Activated B cell treated with CpG ODN at 0.5 μM for 24 hours (primary cell): Measurements from ENCODE around the gene RBM15B. TPM values are rescaled to one million over a fixed set of nuclear protein-coding genes. Genes with fewer than 3 reads are reported as not detected.

Experiments
- ATAC-seq: fragments of 200-7000 bp; cut with Tn5 transposase; one replicate; pipeline ENCODE4 v1.10.0; 2021; ENCODE audit warnings: low read depth, mild to moderate bottlenecking, moderate library complexity
- CTCF ChIA-PET: fragments of 350-600 bp; sonication (Branson Sonifier 250); formaldehyde crosslinking; loops from one replicate; lab custom pipeline; 2021; ENCODE audit warnings: antibody characterized with exemption; lab: Charles Lee
- POLR2A ChIA-PET: fragments of 350-600 bp; sonication (Branson Sonifier 250); formaldehyde crosslinking; loops from one replicate; lab custom pipeline; 2021; ENCODE audit warnings: antibody characterized with exemption; lab: Charles Lee
- DNase-seq: peaks from one replicate; pipeline ENCODE4 v3.0.0; 2022
- H3K27ac Mint-ChIP-seq: one replicate; pipeline ENCODE4 v1.8.0; 2020; ENCODE audit warnings: mixed read lengths
- H3K27me3 Mint-ChIP-seq: one replicate; pipeline ENCODE4 v1.8.0; 2021; ENCODE audit warnings: mixed read lengths
- H3K36me3 Mint-ChIP-seq: one replicate; pipeline ENCODE4 v1.8.0; 2021; ENCODE audit warnings: low read depth, mixed read lengths
- H3K4me1 Mint-ChIP-seq: one replicate; pipeline ENCODE4 v1.8.0; 2021; ENCODE audit warnings: mixed read lengths
- H3K4me3 Mint-ChIP-seq: one replicate; pipeline ENCODE4 v1.8.0; 2020; ENCODE audit warnings: mild to moderate bottlenecking, mixed read lengths
- H3K9me3 Mint-ChIP-seq: one replicate; pipeline ENCODE4 v1.8.0; 2020; ENCODE audit warnings: mixed read lengths
- intact Hi-C: fragments of 100-400 bp; cut with micrococcal nuclease; formaldehyde crosslinking; loops from one replicate; pipeline ENCODE4 v1.15.1; 2024
- total RNA-seq: library from RNA; stranded (reverse); gene quantifications from 2 replicates; pipeline ENCODE4 v1.2.3, GENCODE V29; 2022
- TF ChIP-seq, protein P1 (sequence below): fragments of 200-600 bp; IDR thresholded peaks from one replicate; pipeline ENCODE4 v1.8.0; 2022; ENCODE audit warnings: antibody characterized with exemption, mild to moderate bottlenecking

Gene RBM15B
- total RNA-seq, 1 donor from 2014 or later, result 28.9 TPM

DNA sequence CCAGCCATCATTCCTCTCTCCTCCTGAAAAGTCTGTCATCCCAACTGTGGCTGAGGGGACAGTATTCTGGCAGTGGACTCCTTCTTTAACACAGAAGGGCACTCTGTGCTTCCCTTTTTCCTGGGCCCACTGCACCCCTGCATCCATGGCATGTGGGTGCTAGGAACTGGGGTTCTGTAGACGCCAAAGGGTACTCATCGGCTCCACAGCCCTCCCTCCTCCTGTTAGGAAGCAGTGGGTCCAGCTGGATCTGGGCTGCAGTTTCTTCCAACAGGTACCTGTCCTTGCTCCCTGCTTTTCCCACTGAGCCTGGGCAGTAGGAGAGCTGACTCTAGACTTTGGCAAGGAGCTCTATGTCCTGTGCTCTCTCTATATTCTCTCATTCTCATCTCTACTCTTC, 12.4 kb upstream of the RBM15B start:
- intact Hi-C loops, result no loop called here
- ChIA-PET CTCF (interaction anchor here (1.5 kb wide), 1 partner anchor 763 kb away, joined by 5 read pairs; the partner anchor contains the start of gene MAPKAPK3), POLR2A (no interaction called here)
- peaks cover 7% of the 10 kb centered on the region for H3K4me1 Mint-ChIP-seq
- no peak overlapping the region for H3K4me3 Mint-ChIP-seq
- H3K9me3 Mint-ChIP-seq, result no peaks in the 10 kb centered on the region
- H3K27ac Mint-ChIP-seq, result no peak overlapping the region
- TF ChIP-seq, protein P1, sequence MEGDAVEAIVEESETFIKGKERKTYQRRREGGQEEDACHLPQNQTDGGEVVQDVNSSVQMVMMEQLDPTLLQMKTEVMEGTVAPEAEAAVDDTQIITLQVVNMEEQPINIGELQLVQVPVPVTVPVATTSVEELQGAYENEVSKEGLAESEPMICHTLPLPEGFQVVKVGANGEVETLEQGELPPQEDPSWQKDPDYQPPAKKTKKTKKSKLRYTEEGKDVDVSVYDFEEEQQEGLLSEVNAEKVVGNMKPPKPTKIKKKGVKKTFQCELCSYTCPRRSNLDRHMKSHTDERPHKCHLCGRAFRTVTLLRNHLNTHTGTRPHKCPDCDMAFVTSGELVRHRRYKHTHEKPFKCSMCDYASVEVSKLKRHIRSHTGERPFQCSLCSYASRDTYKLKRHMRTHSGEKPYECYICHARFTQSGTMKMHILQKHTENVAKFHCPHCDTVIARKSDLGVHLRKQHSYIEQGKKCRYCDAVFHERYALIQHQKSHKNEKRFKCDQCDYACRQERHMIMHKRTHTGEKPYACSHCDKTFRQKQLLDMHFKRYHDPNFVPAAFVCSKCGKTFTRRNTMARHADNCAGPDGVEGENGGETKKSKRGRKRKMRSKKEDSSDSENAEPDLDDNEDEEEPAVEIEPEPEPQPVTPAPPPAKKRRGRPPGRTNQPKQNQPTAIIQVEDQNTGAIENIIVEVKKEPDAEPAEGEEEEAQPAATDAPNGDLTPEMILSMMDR, result no peak
- no peaks in the 10 kb centered on the region for H3K36me3 Mint-ChIP-seq
- peak; percentile 3 for DNase-seq
- H3K27me3 Mint-ChIP-seq, result peaks cover 20% of the 10 kb centered on the region
- ATAC-seq, result no peak

DNA sequence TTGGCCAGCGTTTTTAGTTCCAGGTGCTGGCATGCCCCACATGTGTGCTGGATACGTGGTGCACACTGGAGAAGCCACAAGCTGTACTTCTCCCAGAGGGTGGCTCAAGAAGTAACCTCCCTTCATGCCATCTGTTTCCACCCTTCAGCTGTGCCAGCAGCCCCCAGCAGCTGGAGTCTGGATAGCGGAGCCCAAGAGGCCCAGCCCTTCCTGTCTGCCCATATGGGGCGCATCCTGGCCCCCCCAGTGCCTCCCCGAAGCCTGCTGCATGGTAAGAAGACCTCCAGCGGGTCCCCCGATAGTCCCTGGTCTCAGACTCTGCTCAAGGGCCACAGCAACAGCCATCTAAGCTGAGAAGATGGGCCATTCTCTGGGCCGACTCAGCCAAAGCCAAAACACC, 11.8 kb upstream of the RBM15B start:
- DNase-seq (peak; percentile 9), ATAC-seq (no peak)
- Mint-ChIP-seq H3K27ac (no peak overlapping the region), H3K4me1 (peaks cover 11% of the 10 kb centered on the region), H3K36me3 (no peaks in the 10 kb centered on the region), H3K4me3 (no peak overlapping the region), H3K9me3 (no peaks in the 10 kb centered on the region), H3K27me3 (peaks cover 19% of the 10 kb centered on the region)
- ChIA-PET CTCF (no interaction called here), POLR2A (no interaction called here)
- TF ChIP-seq, protein P1, result no peak
- intact Hi-C loops, result no loop called here

DNA sequence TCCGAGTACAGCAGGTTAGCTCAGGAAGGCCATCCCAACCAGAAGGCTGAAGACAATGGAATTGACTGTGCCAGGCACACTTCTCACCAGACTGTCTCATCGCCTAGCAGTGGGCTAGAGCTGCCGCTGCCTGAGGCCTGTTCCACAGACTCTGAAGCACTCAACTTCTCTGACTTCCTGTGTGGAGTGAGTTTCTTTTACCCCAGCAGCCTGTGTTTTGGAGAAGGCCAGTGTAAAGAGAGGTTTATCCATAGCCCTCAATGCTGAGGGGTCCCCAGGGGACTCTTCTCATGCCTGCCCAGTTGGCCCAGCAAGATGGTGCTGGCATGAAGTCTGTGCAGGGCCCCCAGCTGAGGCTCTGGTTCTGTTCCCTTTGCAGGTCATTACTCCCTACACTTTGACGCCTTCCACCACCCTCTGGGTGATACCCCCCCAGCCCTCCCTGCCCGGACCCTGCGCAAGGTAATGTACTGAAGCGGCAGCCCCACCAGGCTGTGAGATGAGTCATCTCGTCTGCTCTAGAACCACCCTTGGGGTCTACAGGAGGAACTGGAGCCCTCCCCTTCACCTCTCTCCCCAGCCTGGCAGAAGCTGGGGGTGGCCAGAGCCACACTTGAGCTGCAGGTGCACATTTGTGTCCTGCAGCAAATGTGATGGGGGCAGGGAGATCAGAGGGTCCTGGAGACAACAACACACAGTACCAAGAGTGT, 11.2 kb upstream of the RBM15B start:
- intact Hi-C loops, result no loop called here
- Mint-ChIP-seq H3K27ac (no peak overlapping the region), H3K9me3 (no peaks in the 10 kb centered on the region), H3K4me3 (no peak overlapping the region), H3K4me1 (peaks cover 13% of the 10 kb centered on the region), H3K36me3 (peaks cover 5% of the 10 kb centered on the region), H3K27me3 (peaks cover 18% of the 10 kb centered on the region)
- ChIA-PET CTCF (no interaction called here), POLR2A (interaction anchor here (0.7 kb wide), 1 partner anchor 301 kb away, joined by 3 read pairs; no protein-coding TSS in a partner anchor)
- DNase-seq (no peak), ATAC-seq (no peak)
- TF ChIP-seq, protein P1, result no peak

DNA sequence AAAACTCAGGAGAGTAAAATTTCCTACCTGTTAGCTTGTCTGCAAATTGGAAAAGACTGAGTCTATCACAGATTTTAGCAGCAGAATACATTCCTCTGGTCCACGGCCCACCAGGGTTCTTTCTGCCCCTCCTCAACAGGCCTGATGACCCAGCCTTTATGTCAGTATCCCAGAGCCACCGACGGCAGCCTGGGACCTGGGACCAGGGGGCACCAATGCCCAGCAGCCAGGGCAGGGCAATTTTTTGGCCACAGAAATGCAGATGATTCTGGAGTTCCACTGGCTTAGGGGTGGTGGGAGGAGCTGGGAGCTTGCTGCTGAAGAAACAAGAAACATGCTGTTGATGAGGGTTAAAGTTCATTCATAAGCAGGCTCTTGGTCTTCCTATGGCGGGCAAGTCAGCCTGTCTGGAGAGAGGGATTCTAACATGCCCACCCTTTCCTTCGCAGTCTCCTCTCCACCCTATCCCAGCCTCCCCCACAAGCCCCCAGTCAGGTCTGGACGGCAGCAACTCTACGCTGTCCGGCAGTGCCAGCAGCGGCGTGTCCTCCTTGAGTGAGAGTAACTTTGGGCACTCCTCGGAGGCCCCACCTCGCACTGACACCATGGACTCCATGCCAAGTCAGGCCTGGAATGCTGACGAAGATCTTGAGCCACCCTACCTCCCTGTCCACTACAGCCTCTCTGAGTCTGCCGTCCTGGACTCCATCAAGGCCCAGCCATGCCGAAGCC, 10.3 kb upstream of the RBM15B start:
- H3K27ac Mint-ChIP-seq, result no peak overlapping the region
- no peak overlapping the region for H3K4me3 Mint-ChIP-seq
- ATAC-seq, result no peak
- H3K9me3 Mint-ChIP-seq, result no peaks in the 10 kb centered on the region
- DNase-seq, result no peak
- TF ChIP-seq, protein P1, result no peak
- POLR2A ChIA-PET, result interaction anchor here (0.7 kb wide), 1 partner anchor 300 kb away, joined by 3 read pairs; no protein-coding TSS in a partner anchor
- peaks cover 19% of the 10 kb centered on the region for H3K4me1 Mint-ChIP-seq
- peaks cover 10% of the 10 kb centered on the region for H3K27me3 Mint-ChIP-seq
- CTCF ChIA-PET, result no interaction called here
- intact Hi-C loops, result no loop called here
- peaks cover 9% of the 10 kb centered on the region for H3K36me3 Mint-ChIP-seq

DNA sequence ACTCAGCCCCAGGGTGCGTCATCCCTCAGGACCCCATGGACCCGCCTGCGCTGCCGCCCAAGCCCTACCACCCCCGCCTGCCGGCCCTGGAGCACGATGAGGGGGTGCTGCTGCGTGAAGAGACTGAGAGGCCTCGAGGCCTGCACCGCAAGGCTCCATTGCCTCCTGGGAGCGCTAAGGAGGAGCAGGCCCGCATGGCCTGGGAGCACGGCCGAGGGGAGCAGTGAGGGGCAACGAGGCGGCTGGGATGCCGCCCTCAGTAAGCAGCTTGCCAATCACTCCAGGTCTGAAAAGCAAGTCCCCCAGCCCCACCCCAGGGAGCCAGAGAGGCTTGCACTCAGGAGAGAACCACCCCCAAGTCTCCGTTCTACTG, 9.8 kb upstream of the RBM15B start:
- peaks cover 7% of the 10 kb centered on the region for H3K27me3 Mint-ChIP-seq
- H3K36me3 Mint-ChIP-seq, result peaks cover 10% of the 10 kb centered on the region
- CTCF ChIA-PET, result no interaction called here
- intact Hi-C loops, result no loop called here
- H3K9me3 Mint-ChIP-seq, result no peaks in the 10 kb centered on the region
- TF ChIP-seq, protein P1, result no peak
- peaks cover 25% of the 10 kb centered on the region for H3K4me1 Mint-ChIP-seq
- POLR2A ChIA-PET, result no interaction called here
- DNase-seq, result no peak
- no peak overlapping the region for H3K4me3 Mint-ChIP-seq
- H3K27ac Mint-ChIP-seq, result no peak overlapping the region
- no peak for ATAC-seq
